Neural progenitor cell (in vitro differentiated cells): ENCODE results near the gene KCNMB2.
"Not testable (repeated sequence)": the region's sequence is repeated elsewhere in the genome, so short reads cannot be mapped to it uniquely, and the experiment has no call there.

Experiments used
- EZH2 ChIP-seq: fragments of 200-600 bp; sonication (generic); IDR thresholded peaks from 2 replicates; pipeline ENCODE4 v1.6.1; 2017; ENCODE audit warnings: antibody characterized with exemption, mild to moderate bottlenecking, moderate library complexity
- TF ChIP-seq, protein P1 (sequence below): fragments of 200-600 bp; sonication (generic); IDR thresholded peaks from 2 replicates; pipeline ENCODE4 v1.5.1; 2017; ENCODE audit warnings: antibody characterized with exemption, mild to moderate bottlenecking

DNA sequence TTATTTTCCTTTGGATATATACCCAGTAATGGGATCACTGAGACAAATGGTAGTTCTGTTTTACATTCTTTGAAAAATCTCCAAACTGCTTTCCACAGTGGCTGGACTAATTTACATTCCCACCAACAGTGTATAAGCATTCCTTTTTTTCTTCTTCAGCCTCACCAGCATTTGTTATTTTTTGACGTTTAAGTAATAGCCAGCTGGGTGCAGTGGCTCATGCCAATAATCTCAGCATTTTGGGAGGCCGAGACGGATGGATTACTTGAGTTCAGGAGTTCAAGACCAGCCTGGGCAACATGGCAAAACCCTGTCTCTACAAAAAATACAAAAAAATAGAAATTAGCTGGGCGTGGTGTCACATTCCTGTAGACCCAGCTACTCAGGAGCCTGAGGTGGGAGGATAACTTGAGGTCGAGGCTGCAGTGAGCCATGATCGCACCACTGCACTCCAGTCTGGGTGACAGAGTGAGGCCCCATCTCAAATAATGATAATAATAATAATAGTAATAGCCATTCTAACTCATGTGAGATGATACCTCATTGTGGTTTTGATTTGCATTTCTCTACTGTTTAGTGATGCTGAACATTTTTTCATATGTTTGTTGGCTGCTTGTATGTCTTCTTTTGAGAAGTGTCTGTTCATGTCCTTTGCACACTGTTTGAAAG is 21.0 kb upstream of the KCNMB2 start:
- TF ChIP-seq EZH2, result not testable (repeated sequence)
- TF ChIP-seq, protein P1, sequence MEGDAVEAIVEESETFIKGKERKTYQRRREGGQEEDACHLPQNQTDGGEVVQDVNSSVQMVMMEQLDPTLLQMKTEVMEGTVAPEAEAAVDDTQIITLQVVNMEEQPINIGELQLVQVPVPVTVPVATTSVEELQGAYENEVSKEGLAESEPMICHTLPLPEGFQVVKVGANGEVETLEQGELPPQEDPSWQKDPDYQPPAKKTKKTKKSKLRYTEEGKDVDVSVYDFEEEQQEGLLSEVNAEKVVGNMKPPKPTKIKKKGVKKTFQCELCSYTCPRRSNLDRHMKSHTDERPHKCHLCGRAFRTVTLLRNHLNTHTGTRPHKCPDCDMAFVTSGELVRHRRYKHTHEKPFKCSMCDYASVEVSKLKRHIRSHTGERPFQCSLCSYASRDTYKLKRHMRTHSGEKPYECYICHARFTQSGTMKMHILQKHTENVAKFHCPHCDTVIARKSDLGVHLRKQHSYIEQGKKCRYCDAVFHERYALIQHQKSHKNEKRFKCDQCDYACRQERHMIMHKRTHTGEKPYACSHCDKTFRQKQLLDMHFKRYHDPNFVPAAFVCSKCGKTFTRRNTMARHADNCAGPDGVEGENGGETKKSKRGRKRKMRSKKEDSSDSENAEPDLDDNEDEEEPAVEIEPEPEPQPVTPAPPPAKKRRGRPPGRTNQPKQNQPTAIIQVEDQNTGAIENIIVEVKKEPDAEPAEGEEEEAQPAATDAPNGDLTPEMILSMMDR, result not testable (repeated sequence)
